ENCODE results near the gene TCEA3.

GRCh38 chr1:23370330-23370708 is 54.2 kb downstream of the TCEA3 start:
- TF ChIP-seq CTCF (IDR thresholded peaks at IDR 0.05) (no peak), POLR2AphosphoS5 (IDR thresholded peaks at IDR 0.05) (no peak), POLR2A (IDR thresholded peaks at IDR 0.05) (no peak)

Measured in prostate gland (tissue), 2 donors.